ENCODE data around the gene AEN.
"Not testable (repeated sequence)": the region's sequence is repeated elsewhere in the genome, so short reads cannot be mapped to it uniquely, and the experiment has no call there.

Gene AEN

DNA sequence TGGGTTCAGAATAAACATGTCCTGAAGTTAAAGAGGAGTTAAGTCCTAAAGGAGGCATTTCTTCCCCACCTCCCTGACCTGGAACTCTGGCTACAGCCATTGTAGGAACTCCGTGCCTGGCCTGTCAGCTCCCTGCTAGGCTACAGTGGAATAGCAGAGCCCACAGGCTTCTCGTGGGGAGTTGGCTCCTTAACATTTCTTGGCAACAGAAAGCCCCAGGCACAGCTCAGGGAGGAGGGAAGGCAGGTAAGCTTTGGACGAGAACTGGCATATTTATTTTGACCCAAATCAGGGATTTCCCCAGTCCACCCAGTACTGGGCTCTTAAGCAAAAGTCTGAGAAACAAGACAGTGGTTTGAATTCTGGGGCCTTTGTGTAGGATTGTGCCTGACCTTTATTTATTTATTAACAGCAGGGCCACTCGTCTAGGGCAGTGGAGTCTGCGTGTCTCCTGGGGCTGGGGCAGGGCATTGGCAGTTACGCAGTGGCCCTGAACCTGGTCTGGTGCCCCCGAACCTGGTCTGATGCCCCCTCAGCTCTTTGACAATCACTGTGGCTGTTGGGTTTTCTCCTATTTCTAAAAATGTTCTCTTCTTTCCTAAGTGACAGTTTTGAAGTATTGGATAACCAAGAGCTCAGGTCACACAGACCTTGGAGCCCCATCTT is 9.8 kb downstream of the AEN start:
- DNase-seq (ENCODE audit: low read depth in 2 of 2): no peak

DNA sequence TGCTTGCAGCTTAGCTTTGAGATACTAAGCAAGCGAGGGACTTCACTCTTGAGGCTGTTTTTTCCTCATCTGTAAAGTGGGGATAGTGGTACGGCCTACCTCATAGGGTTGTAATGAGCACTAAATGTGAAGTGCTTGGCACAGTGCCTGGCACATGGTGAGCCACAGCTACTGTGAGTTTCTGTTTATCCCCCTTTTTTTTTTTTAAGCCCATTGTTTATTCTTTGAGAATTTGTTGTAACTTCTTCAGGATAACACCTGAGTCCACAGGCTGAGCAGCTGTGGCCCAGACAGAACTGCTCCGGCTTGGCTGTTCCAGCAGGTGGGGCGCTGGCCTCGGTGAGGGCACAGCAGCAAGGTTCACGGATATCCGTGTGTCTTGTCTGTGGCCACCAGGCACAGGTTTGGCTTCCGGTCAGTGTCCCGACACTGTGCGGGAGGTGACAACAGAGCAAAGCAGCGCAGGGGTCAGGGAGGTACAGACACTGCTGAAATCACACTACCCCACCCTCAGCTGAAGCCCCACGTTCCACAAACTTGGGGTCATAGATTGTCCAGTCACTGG is 10.4 kb downstream of the AEN start:
- no peak for DNase-seq (ENCODE audit: low read depth in 2 of 2)

DNA sequence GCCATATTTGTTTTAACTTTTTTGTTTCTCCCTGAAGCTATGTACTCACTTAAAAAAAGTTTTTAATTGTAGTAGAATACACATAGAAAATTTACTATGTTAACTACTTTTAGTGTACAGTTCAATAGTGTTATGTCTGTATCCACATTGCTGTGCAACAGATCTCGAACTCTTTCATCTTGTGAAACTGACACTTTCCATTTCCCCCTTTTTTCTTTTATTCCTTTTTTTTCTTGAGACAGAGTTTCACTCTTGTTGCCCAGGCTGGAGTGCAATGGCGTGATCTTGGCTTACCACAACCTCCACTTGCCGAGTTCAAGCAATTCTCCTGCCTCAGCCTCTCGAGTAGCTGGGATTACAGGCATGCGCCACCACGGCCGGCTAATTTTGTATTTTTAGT is 11.7 kb downstream of the AEN start:
- DNase-seq (ENCODE audit: low read depth in 2 of 2): not testable (repeated sequence)

DNA sequence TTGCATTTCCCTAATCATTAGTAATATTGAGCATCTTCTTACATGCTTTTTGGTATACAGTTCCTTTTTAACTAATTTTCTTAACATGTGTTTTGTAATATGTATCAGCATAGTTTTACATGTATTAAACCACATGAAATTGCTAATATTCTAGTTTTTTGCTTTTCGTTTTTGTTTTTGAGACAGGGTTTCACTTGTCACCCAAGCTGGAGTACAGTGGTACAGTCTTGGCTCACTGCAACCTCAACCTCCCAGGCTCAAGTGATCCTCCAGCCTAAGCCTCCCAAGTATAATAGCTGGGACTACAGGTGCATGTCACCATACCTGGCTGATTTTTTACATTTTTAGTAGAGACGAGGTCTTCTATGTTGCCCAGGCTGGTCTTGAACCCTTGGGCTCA is 13.3 kb downstream of the AEN start:
- DNase-seq (ENCODE audit: low read depth in 2 of 2): no peak

DNA sequence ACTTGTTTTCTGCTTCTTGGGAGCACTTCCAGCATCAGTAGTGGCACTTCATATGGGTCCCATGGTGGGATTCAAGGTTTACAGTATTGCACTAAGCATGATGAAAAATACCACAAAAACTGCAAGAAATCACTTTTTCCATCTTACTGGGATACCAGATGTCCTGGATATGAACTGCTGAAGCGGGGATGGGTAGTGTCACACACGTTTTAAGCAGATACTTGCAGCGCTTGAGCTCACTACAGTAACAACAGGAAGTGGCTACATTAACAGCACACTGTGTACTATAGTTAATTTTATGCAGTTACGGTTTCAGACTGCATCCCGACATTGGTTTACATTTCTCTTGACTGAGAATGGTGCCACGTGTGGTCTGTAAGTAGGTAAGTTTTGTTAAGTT is 14.2 kb downstream of the AEN start:
- DNase-seq (ENCODE audit: low read depth in 2 of 2): no peak

DNA sequence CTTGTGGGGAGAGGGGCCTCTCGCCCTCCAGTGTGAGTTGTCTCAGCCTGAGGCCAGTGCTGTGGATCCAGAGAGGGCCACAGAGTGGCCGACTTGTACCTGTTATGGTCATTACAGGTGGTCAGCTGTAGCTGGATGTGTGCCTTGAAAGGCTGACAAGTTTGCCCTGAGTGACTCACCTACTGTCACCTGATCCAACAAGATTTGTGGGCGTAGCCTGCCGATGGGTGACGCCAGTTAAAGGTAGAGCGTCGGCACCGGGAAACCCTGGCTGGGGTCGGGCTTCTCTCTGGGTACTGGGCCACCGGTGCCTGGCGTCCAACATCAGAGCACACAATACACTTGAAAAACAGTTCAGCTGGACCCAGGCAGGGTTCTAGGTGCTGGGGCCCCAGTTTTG is 14.9 kb downstream of the AEN start:
- DNase-seq (ENCODE audit: low read depth in 2 of 2): no peak

DNA sequence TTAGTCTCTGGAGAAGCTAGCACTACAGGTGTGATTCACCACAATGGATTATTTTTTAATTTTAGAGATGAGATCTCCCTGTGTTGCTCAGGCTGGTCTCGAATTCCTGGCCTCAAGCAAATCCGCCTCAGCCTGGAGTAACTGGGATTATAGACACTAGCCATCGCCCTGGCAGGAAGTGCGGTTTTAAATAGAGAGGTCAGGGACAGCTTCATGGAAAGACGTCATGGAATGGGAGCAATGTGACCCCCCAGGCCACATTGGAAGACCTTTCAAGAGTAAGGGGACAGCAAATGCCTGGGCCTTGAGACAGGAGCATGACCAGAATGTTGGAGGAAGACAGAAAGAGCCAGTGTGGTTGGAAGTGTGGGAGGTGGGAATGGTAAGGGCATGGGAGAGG is 15.5 kb downstream of the AEN start:
- DNase-seq (ENCODE audit: low read depth in 2 of 2): no peak

DNA sequence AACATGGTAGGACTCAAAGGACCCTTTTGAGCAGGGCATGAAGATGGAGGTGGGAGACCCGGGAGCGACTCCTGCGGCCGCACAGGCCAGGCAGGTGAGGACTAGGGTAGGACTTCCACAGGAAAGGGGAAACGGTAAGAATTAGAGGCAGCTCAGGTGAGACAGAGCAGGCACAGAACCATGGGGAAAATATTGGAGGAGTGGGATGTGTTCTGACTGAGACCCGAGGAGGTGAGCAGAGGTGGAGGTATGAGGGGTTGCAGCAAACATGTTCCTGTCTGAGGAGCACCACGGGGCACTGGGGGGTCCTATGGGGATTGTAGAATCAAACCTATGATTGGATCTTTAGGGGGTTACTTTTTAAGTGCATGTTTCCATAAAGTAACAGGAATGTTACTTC is 16.3 kb downstream of the AEN start:
- no peak for DNase-seq (ENCODE audit: low read depth in 2 of 2)

DNA sequence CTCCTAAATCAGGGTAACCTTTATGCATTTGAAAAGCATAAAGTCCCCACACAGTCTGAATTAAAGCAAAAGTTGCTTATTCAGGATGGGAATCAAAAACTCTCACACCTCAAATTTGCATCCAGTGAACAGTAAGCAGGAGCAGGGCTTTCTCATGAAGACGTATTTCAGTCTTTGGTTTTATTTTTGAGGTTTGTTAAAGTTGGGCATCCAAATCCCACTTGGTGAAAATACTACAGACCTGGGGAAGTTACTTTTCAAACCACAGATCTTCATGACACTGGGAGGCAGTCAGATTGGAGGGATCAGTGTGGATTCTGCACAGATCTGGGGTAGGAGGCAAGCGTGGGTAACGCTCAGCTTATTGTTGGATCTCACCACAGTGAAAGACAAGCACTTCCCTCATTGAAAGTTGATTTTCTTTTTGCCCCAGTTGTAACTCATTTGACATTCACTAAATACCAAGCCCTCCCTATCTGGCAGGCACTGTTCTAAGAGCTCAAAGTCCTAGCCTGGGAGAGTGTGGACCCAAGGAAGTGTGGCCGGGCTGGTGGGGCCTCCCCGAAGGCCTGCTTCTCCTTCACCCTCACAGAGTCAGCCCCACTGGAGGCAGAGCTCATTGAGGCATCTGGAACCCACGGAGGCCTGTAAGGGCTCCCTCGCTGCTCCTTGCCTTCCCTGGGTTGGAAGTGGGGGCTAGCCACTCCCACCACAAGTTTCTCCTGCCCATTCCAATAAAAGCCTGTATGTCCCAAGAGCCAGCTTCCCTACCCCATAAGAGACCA is 16.9 kb downstream of the AEN start:
- DNase-seq (ENCODE audit: low read depth in 2 of 2): no peak

DNA sequence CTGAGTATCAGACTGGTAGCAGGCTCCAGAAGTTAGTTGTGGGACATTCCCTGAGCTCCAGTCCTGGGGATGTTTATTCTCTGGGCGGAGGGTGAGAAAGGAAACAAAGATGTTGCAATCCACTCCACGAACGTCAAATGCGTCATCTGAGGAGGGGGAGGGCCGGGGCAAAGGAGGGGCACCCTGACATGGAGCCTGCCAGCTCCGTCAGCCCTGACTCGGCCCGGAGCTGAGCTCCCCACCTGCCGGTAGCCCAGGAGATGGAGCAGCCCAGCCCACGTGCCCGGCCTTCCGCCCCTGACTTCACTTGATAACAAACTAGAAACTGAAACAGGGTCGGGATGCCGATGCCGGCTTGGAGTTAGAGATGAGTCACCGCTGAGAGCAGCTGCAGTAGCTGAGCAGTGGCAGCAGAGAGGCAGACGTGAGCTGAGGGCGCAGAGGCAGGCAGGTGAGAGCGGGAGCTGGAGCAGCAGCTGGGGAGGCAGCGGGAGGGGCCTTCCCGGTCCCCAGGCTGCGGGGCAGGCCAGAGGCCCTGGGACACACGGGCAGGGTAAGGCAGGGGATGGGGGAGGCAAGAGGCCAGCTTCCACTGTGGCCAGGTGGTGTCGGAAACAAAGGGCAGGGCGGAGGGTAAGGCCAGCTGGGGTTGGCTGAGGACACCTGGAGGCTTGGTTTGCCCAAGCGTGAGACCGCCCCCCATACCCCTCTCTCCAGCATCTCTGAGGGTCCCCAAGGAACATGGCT is 17.7 kb downstream of the AEN start, which contains the start of gene ISG20:
Gene ISG20, plus strand, starts transcription at position 391 of the 747 bp plus-strand sequence. Its CDS starts 351 bp downstream, at position 742.
- peak; percentile 85 to 86 for DNase-seq (ENCODE audit: low read depth in 2 of 2)

DNA sequence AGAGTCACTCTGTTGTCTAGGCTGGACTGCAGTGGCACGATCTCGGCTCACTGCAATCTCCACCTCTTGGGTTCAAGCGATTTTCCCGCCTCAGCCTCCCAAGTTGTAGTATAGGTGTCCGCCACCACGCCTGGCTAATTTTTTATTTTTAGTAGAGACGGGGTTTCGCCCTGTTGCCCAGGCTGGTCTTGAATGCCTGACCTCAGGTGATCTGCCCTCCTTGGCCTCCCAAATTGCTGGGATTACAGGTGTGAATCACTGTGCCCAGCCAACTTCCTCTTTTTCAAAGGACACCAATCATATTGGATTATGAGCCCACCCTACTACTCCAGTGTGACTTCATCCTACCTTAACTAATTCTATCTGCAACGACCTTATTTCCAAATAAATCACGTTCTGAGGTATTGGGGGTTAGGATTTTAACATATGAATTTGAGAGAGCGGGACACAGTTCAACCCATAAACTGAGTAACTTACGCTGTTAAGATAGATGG is 20.9 kb downstream of the AEN start:
- DNase-seq (ENCODE audit: low read depth in 2 of 2): no peak

DNA sequence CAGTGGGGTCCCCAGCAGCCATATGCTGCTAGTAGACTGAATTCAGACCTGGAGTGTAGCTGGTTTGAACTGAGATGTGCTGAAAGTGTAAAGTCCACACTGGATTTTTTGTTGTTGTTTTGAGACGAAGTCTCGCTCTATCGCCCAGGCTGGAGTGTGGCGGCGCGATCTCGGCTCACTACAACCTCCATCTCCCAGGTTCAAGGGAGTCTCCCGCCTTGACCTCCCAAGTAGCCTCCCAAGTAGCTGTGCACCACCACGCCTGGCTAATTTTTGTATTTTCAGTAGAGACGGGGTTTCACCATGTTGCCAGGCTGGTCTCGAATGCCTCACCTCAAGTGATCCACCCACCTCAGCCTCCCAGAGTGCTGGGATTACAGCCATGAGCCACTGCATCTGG is 21.4 kb downstream of the AEN start:
- DNase-seq (ENCODE audit: low read depth in 2 of 2): not testable (repeated sequence)

DNA sequence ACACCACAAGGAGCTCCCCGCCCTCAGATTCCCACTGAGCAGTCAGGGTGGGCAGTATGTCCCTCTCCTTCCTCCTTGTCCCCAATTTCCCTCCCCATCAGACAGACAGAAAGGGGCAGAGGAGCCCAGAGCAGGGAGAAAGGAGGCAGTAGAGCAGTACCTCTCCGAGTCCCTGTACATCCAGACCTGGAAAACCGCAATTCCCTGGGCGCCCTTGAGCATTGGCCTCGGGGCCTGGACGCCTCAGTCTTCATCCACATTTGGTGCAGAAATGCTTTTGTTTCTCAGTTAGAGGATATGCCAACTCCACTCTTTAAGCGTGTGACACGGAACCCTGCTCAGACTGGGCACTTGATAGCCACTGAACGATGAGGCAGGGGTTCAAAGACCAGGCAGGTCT is 23.6 kb downstream of the AEN start:
- no peak for DNase-seq (ENCODE audit: low read depth in 2 of 2)

DNA sequence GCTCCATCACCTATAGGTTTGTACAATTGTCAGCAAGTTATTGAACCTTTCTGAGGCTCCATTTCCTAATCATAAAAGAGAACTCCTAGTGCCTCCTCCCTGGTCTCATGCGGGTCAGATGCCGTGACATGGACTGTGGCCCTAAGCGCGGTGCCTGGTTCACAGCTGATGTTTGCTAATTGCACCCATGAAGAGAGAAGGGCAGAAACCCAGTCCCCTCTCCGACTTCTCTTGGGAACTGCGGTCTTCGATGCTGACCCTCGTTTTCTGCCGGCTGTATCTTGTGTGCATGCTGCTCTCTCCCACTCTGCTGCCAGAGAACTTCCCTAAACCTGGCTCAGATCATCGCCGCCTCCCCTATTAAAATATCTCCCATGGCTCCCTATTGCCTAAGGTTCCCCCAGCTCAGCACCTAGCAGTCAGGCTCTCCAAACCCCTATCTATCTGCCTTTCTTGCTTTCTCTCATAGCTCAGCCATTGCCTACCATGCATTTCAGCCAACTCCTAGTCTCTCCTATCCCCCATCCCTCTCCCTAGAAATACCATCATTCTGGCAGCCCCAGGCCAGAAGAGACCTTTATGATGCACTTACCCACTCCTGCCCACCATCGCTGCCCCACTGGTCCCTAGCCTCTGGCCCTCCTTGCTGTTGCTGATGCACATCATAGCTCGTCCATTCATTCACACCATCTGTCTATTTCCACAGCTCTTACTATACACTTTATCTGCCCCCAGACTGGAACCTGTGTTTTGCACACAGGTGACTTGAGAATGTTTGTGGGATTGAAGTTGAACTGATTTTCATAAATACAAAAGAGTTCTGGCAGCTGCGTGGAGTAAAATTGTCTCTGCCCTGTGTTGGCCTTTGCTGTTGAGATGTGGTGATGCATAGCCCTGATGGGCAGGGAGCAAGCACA is 24.3 kb downstream of the AEN start:
- no peak for DNase-seq (ENCODE audit: low read depth in 2 of 2)

DNA sequence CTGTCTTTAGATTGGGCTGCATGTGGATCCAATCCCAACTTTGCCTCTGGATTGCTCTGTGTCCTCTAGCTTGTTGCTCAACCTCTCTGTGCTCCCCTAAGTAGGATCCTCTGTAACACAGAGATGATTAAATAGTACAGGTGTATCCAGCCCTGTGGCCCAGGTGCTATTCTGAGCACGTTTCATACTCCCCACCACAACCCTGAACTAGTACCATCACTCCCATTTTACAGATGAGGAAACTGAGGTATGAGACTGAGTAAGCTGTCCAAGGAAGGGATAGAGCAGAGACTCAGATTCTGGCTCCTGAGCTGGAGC is 24.9 kb downstream of the AEN start:
- no peak for DNase-seq (ENCODE audit: low read depth in 2 of 2)

DNA sequence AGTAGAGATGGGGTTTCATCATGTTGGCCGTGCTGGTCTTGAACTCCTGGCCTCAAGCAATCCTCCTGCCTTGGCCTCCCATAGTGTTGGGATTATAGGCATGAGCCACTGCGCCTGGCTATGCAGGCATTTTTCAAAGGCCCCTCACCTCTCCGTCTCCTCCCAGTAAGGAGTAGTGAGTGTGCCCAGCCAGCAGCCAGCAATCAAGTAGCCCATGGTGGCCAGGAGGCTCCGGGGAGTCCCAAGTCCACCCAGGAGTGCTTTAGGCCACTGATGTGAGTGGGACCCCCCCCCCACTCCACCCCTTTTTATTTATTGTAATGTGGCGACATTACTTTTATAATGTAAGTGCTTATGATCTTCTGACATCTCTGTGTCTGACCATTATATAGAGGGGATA is 25.8 kb downstream of the AEN start:
- DNase-seq (ENCODE audit: low read depth in 2 of 2): no peak

DNA sequence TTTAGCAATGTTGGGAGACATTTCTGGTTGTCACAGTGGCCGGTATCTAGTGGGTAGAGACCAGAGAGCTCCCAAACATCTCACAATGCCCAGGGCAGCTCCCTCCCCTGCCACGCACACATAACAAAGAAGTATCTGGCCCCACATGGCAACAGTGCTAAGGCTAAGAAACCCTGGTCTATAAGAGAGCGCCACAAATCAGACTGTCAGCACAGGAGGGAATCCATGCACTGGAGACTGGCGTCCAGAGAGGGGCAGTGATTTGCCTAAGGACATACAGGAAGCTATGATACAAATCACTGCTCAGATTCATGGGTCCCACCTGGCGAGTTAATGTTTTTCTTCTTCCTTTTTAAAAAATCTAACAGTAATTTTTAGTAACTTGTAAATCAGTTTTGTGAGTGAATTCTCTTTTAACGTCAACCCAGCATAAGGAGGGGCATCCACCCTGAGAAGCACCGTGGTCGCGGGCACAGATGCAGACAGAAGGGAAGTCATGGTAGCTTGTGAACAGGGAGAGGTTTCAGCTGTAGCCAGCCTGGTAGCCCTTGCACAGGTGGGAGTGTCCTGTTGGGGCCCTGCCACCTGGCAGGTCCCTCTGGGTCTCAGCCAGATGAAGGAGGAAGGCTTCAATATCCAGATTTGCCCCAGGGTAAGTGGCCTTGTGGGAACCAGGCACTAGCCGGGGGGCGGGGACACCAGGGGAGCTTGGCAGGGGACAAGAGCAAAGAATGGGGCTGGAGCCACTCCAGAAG is 26.4 kb downstream of the AEN start:
- DNase-seq (ENCODE audit: low read depth in 2 of 2): no peak

DNA sequence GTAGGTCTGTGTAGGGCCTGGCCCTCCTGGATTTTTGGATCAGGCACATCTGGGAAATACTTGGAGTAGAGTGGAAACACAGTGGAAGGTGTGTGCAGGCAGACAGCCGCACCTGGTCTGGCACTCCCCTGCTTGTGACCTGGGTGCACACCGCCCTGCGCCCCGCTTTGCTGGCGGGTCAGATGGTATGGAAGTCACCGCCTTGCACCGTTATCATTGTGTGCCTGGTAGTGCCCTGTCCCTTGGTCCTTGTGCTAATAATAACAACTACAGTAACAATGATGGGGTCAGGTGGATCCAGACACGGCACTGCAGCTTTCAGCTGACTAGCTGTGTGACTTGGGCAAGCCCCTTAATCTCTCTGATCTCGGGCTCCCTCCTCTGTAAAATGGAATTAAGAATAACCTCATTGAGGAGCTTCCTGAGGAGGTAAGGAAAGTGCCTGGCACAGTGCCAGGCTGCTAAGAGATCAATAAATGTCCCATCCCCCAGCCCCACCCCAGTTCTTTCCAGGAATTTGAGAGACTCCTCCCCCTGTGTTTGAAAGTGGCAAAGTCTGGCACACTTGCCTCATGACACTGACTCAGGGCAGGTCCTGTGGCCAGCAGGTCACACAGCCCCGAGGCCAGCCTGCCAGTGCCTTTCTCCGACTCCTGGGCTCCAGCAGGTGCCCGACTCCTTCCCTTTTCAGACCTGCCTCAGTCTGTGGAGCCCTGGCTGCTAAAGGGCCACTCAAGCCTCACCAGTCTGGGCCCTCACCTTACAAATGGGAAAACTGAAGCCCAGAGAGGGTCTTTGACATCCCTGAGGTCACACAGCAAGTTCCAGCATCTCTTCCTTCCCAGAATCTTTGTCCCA is 27.4 kb downstream of the AEN start:
- no peak for DNase-seq (ENCODE audit: low read depth in 2 of 2)

DNA sequence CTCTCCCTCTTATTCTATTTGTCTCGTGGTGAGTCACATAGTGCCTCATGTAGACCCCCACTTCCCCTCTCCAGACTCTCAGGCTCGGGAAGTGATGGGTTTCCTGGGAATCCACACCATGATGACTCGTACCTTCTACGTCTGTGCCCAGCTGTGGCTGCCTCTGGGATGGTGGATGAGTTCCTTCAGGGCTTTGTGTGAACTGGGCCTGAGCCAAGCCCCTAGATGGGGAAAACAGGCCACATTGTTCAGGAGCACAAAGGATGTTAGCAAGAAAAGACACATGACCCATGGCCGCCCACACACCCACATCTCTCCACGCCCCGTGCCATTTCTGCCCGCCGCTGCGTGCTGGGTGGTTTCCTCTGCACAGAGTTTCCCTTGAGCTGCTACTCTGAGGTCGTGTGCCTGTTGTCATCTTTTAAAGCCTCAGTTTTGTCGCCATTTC is 28.2 kb downstream of the AEN start:
- peak; percentile 61 to 68 for DNase-seq (ENCODE audit: low read depth in 2 of 2)

Measured in activated CD4-positive, alpha-beta T cell treated with anti-CD3 and anti-CD28 coated beads for 24 hours (primary cell).